ENCODE results near the gene GPR83.

DNA sequence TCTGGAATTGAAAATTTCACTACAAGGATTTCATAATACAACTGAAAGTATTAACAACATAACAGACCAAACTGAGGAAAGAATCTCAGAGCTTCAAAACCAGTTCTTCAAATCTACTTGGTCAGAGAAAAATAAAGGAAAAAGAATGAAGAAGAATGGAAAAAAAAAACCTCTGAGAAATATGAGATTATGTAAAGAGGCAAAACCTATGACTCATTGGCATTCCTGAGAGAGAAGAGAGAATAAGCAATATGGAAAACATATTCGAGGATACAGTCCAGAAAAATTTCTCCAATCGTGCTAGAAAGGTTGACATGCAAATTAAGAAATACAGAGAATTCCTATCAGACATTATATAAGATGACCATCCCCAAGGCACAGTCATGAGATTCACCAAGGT is 23.4 kb upstream of the GPR83 start:
- TF ChIP-seq, protein P1, sequence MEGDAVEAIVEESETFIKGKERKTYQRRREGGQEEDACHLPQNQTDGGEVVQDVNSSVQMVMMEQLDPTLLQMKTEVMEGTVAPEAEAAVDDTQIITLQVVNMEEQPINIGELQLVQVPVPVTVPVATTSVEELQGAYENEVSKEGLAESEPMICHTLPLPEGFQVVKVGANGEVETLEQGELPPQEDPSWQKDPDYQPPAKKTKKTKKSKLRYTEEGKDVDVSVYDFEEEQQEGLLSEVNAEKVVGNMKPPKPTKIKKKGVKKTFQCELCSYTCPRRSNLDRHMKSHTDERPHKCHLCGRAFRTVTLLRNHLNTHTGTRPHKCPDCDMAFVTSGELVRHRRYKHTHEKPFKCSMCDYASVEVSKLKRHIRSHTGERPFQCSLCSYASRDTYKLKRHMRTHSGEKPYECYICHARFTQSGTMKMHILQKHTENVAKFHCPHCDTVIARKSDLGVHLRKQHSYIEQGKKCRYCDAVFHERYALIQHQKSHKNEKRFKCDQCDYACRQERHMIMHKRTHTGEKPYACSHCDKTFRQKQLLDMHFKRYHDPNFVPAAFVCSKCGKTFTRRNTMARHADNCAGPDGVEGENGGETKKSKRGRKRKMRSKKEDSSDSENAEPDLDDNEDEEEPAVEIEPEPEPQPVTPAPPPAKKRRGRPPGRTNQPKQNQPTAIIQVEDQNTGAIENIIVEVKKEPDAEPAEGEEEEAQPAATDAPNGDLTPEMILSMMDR (IDR thresholded peaks at IDR 0.05; ENCODE audit: insufficient read depth, low read depth, low read length): no peak
- TF ChIP-seq EZH2 (IDR thresholded peaks at IDR 0.05; ENCODE audit: insufficient read depth, low read length): no peak
